Measurements from ENCODE around the gene LMOD2. TPM values are rescaled to one million over a fixed set of nuclear protein-coding genes. Genes with fewer than 3 reads are reported as not detected.

The LMOD2 gene
- total RNA-seq, 1 experiment from 2014 or later: not detected

DNA sequence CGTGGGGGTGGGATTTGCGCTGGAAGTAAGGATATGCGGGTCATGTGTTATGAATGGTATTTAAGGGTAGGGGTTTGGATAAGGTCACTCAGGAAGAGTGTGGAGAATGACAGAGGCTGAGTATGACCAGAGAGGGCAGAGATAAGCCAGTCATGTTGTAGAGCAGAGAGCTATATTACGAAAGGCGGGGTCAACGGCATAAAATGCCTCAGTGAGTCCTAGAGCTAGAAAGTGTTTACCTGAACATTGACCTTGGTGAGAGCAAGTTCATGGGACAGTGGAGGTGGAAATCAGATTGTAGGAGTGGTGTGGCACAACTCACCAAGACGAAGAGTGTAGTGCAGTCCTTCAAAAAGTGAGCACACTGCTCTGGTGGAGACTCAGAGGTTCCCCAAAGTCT lies 13.8 kb downstream of the LMOD2 start:
- no peaks in the 10 kb centered on the region for H3K79me2 ChIP-seq (ENCODE audit: insufficient read depth, low read length)
- TF ChIP-seq, protein P1, sequence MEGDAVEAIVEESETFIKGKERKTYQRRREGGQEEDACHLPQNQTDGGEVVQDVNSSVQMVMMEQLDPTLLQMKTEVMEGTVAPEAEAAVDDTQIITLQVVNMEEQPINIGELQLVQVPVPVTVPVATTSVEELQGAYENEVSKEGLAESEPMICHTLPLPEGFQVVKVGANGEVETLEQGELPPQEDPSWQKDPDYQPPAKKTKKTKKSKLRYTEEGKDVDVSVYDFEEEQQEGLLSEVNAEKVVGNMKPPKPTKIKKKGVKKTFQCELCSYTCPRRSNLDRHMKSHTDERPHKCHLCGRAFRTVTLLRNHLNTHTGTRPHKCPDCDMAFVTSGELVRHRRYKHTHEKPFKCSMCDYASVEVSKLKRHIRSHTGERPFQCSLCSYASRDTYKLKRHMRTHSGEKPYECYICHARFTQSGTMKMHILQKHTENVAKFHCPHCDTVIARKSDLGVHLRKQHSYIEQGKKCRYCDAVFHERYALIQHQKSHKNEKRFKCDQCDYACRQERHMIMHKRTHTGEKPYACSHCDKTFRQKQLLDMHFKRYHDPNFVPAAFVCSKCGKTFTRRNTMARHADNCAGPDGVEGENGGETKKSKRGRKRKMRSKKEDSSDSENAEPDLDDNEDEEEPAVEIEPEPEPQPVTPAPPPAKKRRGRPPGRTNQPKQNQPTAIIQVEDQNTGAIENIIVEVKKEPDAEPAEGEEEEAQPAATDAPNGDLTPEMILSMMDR (conservative IDR thresholded peaks at IDR 0.05): no peak
- Mint-ChIP-seq H3K27me3 (ENCODE audit: low read depth) (no peaks in the 10 kb centered on the region; the same call in 1 of the 2 replicates), H3K36me3 (ENCODE audit: insufficient read depth in 1 of 3, low read depth in 3 of 3) (no peaks in the 10 kb centered on the region), H3K4me3 (no peak overlapping the region), H3K9me3 (no peaks in the 10 kb centered on the region; a peak in 1 of 5 replicates), H3K4me1 (peaks cover 12 to 13% of the 10 kb centered on the region in 2 experiments), H3K27ac (no peak overlapping the region; a peak in 1 of 7 replicates)
- DNase-seq: no peak
- no peak overlapping the region for H2BK15ac ChIP-seq (ENCODE audit: low read depth, low read length)
- no peak overlapping the region for H4K91ac ChIP-seq (ENCODE audit: insufficient read length, low read depth, low read length)
- no peak overlapping the region for H2BK5ac ChIP-seq (ENCODE audit: insufficient read length, low read length)
- H4K5ac ChIP-seq (ENCODE audit: insufficient read length, low read depth, low read length): no peak overlapping the region
- H3K79me1 ChIP-seq (ENCODE audit: insufficient read depth, low read depth, low read length, poor library complexity, severe bottlenecking): no peaks in the 10 kb centered on the region
- H3K23me2 ChIP-seq (ENCODE audit: insufficient read length, low read depth, low read length, poor library complexity, severe bottlenecking): no peaks in the 10 kb centered on the region
- no peak overlapping the region for H3K4me2 ChIP-seq (ENCODE audit: insufficient read depth, insufficient read length, low read length)
- H3K56ac ChIP-seq (ENCODE audit: insufficient read length, low read depth, low read length): no peak overlapping the region
- H3K4ac ChIP-seq (ENCODE audit: low read depth, low read length): no peak overlapping the region
- H3K4me1 ChIP-seq (ENCODE audit: insufficient read depth, low read length): 0 out of 2 replicates have a peak, but pooled peaks cover 3% of the 10 kb centered on the region
- H2BK12ac ChIP-seq (ENCODE audit: insufficient read length, low read depth, low read length): no peak overlapping the region
- no peak overlapping the region for H3K27ac ChIP-seq (ENCODE audit: insufficient read length, low read depth, low read length)
- H3K23ac ChIP-seq (ENCODE audit: insufficient read length, low read depth, low read length): no peak overlapping the region
- H3T11ph ChIP-seq (ENCODE audit: low read length): no peak overlapping the region
- no peak overlapping the region for H3K9ac ChIP-seq (ENCODE audit: extremely low read depth, insufficient read length, low read length)
- no peak overlapping the region for H3K14ac ChIP-seq (ENCODE audit: insufficient read depth, low read length)
- H2BK20ac ChIP-seq (ENCODE audit: low read depth, low read length, poor library complexity, severe bottlenecking): no peak overlapping the region
- no peak overlapping the region for H2AK5ac ChIP-seq (ENCODE audit: insufficient read length, low read length)
- WGBS (ENCODE audit: extremely low coverage, insufficient read length, low lambda C conversion rate): 100% methylated on average over 1 of the region's 7 CpGs
- H2BK120ac ChIP-seq (ENCODE audit: low read depth, low read length, poor library complexity, severe bottlenecking): no peak overlapping the region
- H3K27me3 ChIP-seq (ENCODE audit: insufficient read depth, low read length): no peaks in the 10 kb centered on the region
- H2AFZ ChIP-seq (ENCODE audit: low read length): no peak overlapping the region
- no peaks in the 10 kb centered on the region for H3K9me3 ChIP-seq (ENCODE audit: control insufficient read depth, low read depth, low read length)
- H4K20me1 ChIP-seq (ENCODE audit: control insufficient read depth, insufficient read depth, insufficient read length): no peaks in the 10 kb centered on the region
- H3K18ac ChIP-seq (ENCODE audit: insufficient read length, low read depth, low read length): no peak overlapping the region
- no peak overlapping the region for H4K8ac ChIP-seq (replicated peaks; ENCODE audit: insufficient read length, low read depth, low read length)

All from H9 (cell line).